Pancreas (tissue), 10 donors: Measurements from ENCODE around the gene TLR8. TPM values are rescaled to one million over a fixed set of nuclear protein-coding genes. Genes with fewer than 3 reads are reported as not detected.

Experiments
- ATAC-seq, 4 donors: fragments of 200-7000 bp; cut with Tn5 transposase; one replicate each; pipeline versions ENCODE4 v1.8.0 to v1.9.1; 2020; ENCODE audit warnings: mild to moderate bottlenecking in 4 of 4, moderate library complexity in 4 of 4
- DNase-seq, 6 donors: peaks; one replicate each; pipeline ENCODE4 v3.0.0-alpha.2; 2020
- FAIRE-seq: peaks from 2 replicates; lab custom pipeline; 2012; peaks lifted over from hg19 to GRCh38; lab: Jason Lieb, UNC
- H3K27ac ChIP-seq, 4 donors: fragments of 200-600 bp; sonication (generic); 1 replicate in 3 of 4; 2 replicates in 1 of 4; pipeline versions ENCODE4 v1.5.0 to v1.8.0; 2020
- H3K27me3 ChIP-seq, 4 donors: fragments of 200-600 bp; one replicate each; pipeline ENCODE4 v1.8.0; 2021
- H3K36me3 ChIP-seq, 3 donors: fragments of 200-600 bp; sonication (generic) in 1 of 3; one replicate each; pipeline versions ENCODE4 v1.5.0 to v1.8.0; 2020 to 2021
- H3K4me1 ChIP-seq, 3 donors: fragments of 200-600 bp; one replicate each; pipeline ENCODE4 v1.8.0; 2021
- H3K4me3 ChIP-seq, 4 donors: fragments of 200-600 bp; sonication (generic) in 2 of 4; one replicate each; pipeline versions ENCODE4 v1.5.0 to v1.8.0; 2020 to 2021
- H3K9me3 ChIP-seq, 4 donors: fragments of 200-600 bp; one replicate each; pipeline ENCODE4 v1.8.0; 2021
- WGBS, 2 donors: extraction: QIAGEN DNeasy Blood & Tissue Kit; methylation state at CpG; one replicate each; pipeline ENCODE4 v1.1.7; 2013; 5-methylcytosine and 5-hydroxymethylcytosine counted together
- intact Hi-C, 3 donors: fragments of 100-400 bp; cut with DNase I; formaldehyde crosslinking; loops; one replicate each; pipeline versions ENCODE4 v1.11.1 to v1.14.2; 2022
- polyA plus RNA-seq, 2 donors: library from polyadenylated mRNA; stranded (reverse); fragments of 200-250 nt; gene quantifications; one replicate each; pipeline ENCODE4 v1.2.3, GENCODE V29; 2013
- total RNA-seq, 6 donors: library from RNA; stranded (reverse); fragmentation: NEBNext Ultra II Directional in 4 of 6; extraction: Animal tissue kit (Norgen Biotek cat#: 25700) in 4 of 6; gene quantifications; one replicate each; pipeline versions ENCODE4 v1.2.1 to v1.2.4, GENCODE V29; 2021 to 2023
- TF ChIP-seq, protein P1 (sequence below), 4 donors: fragments of 200-600 bp; sonication (generic) in 3 of 4; IDR thresholded peaks; one replicate each; pipeline versions ENCODE4 v1.5.0 to v1.8.0; 2021; ENCODE audit warnings: antibody characterized with exemption in 4 of 4
- donor health status: healthy with polysubstance abuse.
- donor health status: DM: no; HTN: no; CAD: no; lungs with moderate emphysema.
- donor health status: DM: no; HTN: no; CAD: no.
- donor health status: control.
- donor health status: control.
- donor health status: Bipolar disorder and iron deficiency.
- donor health status: DM: yes; HTN: yes; CAD: no.
- donor health status: DM: no; HTN: no; CAD: no.
- donor health status: DM: no; HTN: no; CAD: no.
- donor health status: DM: yes; HTN: yes; CAD: no.

Gene TLR8
- total and polyA plus RNA-seq, 8 donors: 0.04 to 2.0 (median 0.07) TPM

DNA sequence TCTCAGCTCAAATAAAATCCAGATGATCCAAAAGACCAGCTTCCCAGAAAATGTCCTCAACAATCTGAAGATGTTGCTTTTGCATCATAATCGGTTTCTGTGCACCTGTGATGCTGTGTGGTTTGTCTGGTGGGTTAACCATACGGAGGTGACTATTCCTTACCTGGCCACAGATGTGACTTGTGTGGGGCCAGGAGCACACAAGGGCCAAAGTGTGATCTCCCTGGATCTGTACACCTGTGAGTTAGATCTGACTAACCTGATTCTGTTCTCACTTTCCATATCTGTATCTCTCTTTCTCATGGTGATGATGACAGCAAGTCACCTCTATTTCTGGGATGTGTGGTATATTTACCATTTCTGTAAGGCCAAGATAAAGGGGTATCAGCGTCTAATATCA, 18.7 kb upstream of the TLR8 start:
- TF ChIP-seq, protein P1, sequence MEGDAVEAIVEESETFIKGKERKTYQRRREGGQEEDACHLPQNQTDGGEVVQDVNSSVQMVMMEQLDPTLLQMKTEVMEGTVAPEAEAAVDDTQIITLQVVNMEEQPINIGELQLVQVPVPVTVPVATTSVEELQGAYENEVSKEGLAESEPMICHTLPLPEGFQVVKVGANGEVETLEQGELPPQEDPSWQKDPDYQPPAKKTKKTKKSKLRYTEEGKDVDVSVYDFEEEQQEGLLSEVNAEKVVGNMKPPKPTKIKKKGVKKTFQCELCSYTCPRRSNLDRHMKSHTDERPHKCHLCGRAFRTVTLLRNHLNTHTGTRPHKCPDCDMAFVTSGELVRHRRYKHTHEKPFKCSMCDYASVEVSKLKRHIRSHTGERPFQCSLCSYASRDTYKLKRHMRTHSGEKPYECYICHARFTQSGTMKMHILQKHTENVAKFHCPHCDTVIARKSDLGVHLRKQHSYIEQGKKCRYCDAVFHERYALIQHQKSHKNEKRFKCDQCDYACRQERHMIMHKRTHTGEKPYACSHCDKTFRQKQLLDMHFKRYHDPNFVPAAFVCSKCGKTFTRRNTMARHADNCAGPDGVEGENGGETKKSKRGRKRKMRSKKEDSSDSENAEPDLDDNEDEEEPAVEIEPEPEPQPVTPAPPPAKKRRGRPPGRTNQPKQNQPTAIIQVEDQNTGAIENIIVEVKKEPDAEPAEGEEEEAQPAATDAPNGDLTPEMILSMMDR (IDR thresholded peaks at IDR 0.05): no peak
- no peak overlapping the region for H3K4me3 ChIP-seq
- no peaks in the 10 kb centered on the region for H3K4me1 ChIP-seq
- ATAC-seq (no peak), FAIRE-seq (no peak), DNase-seq (no peak)
- H3K9me3 ChIP-seq: no peaks in the 10 kb centered on the region
- 59 to 68% methylated on average over 3 of the region's 3 CpGs for WGBS, 2 donors
- no peak overlapping the region for H3K27ac ChIP-seq
- intact Hi-C loops: no loop called here
- H3K36me3 ChIP-seq: no peaks in the 10 kb centered on the region
- H3K27me3 ChIP-seq: peaks cover 0 to 13% (median 0%) of the 10 kb centered on the region in 4 donors

DNA sequence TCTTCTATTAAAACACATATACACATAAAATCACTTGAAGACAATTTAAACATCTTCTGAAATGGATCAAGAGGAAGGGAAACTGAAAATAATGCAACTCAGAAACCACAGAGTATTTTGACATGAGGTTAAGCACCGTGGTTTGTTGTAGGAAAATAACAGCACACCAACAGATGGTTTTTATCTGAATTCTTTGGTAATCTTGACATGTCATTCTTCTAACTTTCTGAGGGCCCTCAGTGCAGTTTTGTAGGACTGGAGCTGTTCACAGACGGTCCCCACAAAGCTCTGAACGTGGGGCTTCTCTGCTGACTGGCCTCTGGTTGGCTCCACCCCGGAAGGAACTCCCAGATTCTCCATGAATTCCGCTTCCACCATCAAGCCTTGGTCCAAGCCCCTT, 16.0 kb upstream of the TLR8 start:
- DNase-seq (no peak), FAIRE-seq (no peak), ATAC-seq (no peak)
- TF ChIP-seq, protein P1 (IDR thresholded peaks at IDR 0.05): no peak
- Histone ChIP-seq H3K27me3 (peaks cover 0 to 6% (median 0%) of the 10 kb centered on the region in 4 donors), H3K36me3 (no peaks in the 10 kb centered on the region), H3K9me3 (no peaks in the 10 kb centered on the region), H3K4me1 (no peaks in the 10 kb centered on the region), H3K27ac (no peak overlapping the region), H3K4me3 (no peak overlapping the region)
- intact Hi-C loops: no loop called here
- 51 to 52% methylated on average over 5 of the region's 5 CpGs for WGBS, 2 donors

DNA sequence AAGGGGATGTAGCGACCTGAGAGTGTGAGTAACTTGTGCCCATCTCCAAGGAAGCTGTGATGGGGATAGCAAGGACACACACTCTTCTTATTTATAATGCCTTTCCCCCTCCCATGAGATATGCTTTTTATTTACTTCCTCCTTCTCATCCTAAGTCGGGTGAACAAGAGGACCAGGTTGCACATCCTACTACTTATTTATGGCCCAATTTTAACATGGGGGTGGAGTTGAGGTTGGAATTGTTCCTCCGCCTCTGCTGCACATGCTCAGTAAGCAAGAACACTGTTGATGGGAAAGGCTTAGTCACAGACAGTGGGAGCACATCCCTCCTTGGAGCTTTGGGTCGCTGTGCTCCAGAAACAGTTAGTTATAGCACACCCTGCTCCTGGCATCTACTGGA, 15.2 kb upstream of the TLR8 start:
- ATAC-seq (no peak), FAIRE-seq (no peak), DNase-seq (no peak)
- Histone ChIP-seq H3K27ac (no peak overlapping the region), H3K36me3 (no peaks in the 10 kb centered on the region), H3K4me3 (no peak overlapping the region), H3K27me3 (peaks cover 0 to 6% (median 0%) of the 10 kb centered on the region in 4 donors), H3K4me1 (no peaks in the 10 kb centered on the region), H3K9me3 (no peaks in the 10 kb centered on the region)
- 67 to 75% methylated on average over 4 of the region's 4 CpGs for WGBS, 2 donors
- TF ChIP-seq, protein P1 (IDR thresholded peaks at IDR 0.05): no peak
- intact Hi-C loops: no loop called here

DNA sequence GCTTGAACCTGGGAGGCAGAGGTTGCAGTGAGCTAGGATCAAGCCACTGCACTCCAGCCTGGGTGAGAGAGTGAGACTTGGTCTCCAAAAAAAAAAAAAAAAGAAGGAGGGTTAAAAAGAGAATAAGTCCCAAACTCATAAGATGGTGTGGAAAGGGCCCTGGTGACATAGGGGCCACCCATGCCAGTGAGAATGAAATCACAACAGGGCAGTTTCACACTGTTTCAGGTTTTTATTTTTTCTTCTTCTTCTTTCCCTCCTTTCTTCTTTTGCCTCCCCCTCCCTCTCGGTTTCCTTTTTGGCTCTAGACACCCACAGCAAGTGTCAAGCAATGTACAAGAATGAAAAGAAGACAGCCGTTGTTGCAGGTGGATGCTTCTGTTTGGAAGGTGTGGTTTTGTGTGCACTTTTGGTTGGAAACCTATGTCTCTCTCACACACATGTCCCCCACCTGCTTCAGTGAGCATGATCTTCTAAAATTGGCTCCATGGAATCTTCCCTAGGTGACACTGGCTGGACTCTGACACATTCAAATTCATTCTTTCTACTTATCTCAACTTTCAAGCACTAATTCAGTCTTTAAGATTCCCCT, 14.4 kb upstream of the TLR8 start:
- H3K4me1 ChIP-seq: no peaks in the 10 kb centered on the region
- H3K36me3 ChIP-seq: no peaks in the 10 kb centered on the region
- intact Hi-C loops: no loop called here
- TF ChIP-seq, protein P1 (IDR thresholded peaks at IDR 0.05): no peak
- FAIRE-seq (no peak), ATAC-seq (no peak), DNase-seq (no peak)
- no peak overlapping the region for H3K27ac ChIP-seq
- 26 to 37% methylated on average over 2 of the region's 2 CpGs for WGBS, 2 donors
- no peak overlapping the region for H3K4me3 ChIP-seq
- H3K27me3 ChIP-seq: no peaks in the 10 kb centered on the region
- no peaks in the 10 kb centered on the region for H3K9me3 ChIP-seq

DNA sequence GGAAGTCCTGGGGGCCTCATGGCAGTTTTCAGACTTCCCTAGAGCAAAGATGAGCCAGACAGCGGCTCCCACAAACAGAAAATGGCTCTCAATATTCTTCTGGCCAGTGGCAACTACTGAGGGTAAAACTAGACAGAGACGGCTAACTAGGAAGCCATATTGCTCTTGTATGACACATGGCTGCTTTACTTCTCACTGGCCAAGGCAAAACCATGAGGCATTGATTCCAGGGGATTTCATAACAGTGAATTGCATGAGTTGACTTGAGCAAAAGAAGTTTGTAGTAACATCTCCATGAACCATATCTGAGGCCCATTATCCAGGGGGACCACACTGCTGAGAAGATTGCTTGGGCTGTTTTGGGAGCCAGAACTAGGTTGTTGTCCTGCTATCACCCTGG, 13.7 kb upstream of the TLR8 start:
- Histone ChIP-seq H3K9me3 (no peaks in the 10 kb centered on the region), H3K4me3 (no peak overlapping the region), H3K27ac (no peak overlapping the region), H3K36me3 (no peaks in the 10 kb centered on the region), H3K4me1 (no peaks in the 10 kb centered on the region), H3K27me3 (peaks cover 0 to 5% (median 0%) of the 10 kb centered on the region in 4 donors)
- DNase-seq (no peak), ATAC-seq (no peak), FAIRE-seq (no peak)
- intact Hi-C loops: no loop called here
- TF ChIP-seq, protein P1 (IDR thresholded peaks at IDR 0.05): no peak
- 73 to 74% methylated on average over 2 of the region's 2 CpGs for WGBS, 2 donors
